HL-60 (cell line): ENCODE measurements around the gene STATH.
"Not testable (repeated sequence)": the region's sequence is repeated elsewhere in the genome, so short reads cannot be mapped to it uniquely, and the experiment has no call there.

ENCODE experiments used
- DNase-seq, 2 experiments: peaks; one replicate each; pipeline ENCODE4 v3.0.0-alpha.2; 2010 to 2020; ENCODE audit warnings: low read depth in 1 of 2, low spot score in 1 of 2
- H3K27ac ChIP-seq: fragments of 250-450 bp; sonication (Bioruptor Pico); replicated peaks from 2 replicates; pipeline ENCODE4 v1.5.1; 2020; ENCODE audit warnings: mild to moderate bottlenecking, moderate library complexity
- H3K27me3 ChIP-seq: fragments of 250-450 bp; sonication (Bioruptor Pico); 2 replicates; pipeline ENCODE4 v1.5.1; 2021; ENCODE audit warnings: mild to moderate bottlenecking, moderate library complexity; ENCODE audit not compliant: insufficient read depth, poor library complexity, severe bottlenecking
- H3K4me3 ChIP-seq: replicated peaks from 2 replicates; pipeline ENCODE4 v1.5.1; 2011; ENCODE audit warnings: mild to moderate bottlenecking, control low read depth, low read length; ENCODE audit not compliant: insufficient read depth
- CTCF ChIP-seq: IDR thresholded peaks from one replicate; pipeline ENCODE4 v1.5.1; 2011; ENCODE audit warnings: low read length, control low read depth, inconsistent platforms; ENCODE audit not compliant: insufficient read depth
- GABPA ChIP-seq: IDR thresholded peaks from 2 replicates; pipeline ENCODE4 v1.6.1; 2012; ENCODE audit warnings: low read depth
- POLR2AphosphoS5 ChIP-seq: IDR thresholded peaks from 2 replicates; pipeline ENCODE4 v1.6.1; 2012; ENCODE audit warnings: low read depth
- SPI1 ChIP-seq: IDR thresholded peaks from 2 replicates; pipeline ENCODE4 v1.6.1; 2012; ENCODE audit warnings: low read depth, mild to moderate bottlenecking, borderline replicate concordance
- TF ChIP-seq, protein P1 (sequence below): IDR thresholded peaks from 2 replicates; pipeline ENCODE4 v1.6.1; 2012; ENCODE audit warnings: low read depth; ENCODE audit not compliant: insufficient replicate concordance

The STATH gene

GRCh38 chr4:70008771-70009170 lies 13.0 kb downstream of the STATH start:
- Histone ChIP-seq H3K27ac (no peak overlapping the region), H3K27me3 (no peaks in the 10 kb centered on the region), H3K4me3 (no peak overlapping the region)
- TF ChIP-seq, protein P1, sequence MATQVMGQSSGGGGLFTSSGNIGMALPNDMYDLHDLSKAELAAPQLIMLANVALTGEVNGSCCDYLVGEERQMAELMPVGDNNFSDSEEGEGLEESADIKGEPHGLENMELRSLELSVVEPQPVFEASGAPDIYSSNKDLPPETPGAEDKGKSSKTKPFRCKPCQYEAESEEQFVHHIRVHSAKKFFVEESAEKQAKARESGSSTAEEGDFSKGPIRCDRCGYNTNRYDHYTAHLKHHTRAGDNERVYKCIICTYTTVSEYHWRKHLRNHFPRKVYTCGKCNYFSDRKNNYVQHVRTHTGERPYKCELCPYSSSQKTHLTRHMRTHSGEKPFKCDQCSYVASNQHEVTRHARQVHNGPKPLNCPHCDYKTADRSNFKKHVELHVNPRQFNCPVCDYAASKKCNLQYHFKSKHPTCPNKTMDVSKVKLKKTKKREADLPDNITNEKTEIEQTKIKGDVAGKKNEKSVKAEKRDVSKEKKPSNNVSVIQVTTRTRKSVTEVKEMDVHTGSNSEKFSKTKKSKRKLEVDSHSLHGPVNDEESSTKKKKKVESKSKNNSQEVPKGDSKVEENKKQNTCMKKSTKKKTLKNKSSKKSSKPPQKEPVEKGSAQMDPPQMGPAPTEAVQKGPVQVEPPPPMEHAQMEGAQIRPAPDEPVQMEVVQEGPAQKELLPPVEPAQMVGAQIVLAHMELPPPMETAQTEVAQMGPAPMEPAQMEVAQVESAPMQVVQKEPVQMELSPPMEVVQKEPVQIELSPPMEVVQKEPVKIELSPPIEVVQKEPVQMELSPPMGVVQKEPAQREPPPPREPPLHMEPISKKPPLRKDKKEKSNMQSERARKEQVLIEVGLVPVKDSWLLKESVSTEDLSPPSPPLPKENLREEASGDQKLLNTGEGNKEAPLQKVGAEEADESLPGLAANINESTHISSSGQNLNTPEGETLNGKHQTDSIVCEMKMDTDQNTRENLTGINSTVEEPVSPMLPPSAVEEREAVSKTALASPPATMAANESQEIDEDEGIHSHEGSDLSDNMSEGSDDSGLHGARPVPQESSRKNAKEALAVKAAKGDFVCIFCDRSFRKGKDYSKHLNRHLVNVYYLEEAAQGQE = no peak
- TF ChIP-seq CTCF (no peak), SPI1 (no peak), POLR2AphosphoS5 (no peak), GABPA (no peak)
- DNase-seq = no peak

- H3K27ac ChIP-seq, H3K27me3 ChIP-seq, DNase-seq, H3K4me3 ChIP-seq: not testable (repeated sequence)
Observed at GRCh38 chr4:70019006-70019405, 23.2 kb downstream of the STATH start.

DNA sequence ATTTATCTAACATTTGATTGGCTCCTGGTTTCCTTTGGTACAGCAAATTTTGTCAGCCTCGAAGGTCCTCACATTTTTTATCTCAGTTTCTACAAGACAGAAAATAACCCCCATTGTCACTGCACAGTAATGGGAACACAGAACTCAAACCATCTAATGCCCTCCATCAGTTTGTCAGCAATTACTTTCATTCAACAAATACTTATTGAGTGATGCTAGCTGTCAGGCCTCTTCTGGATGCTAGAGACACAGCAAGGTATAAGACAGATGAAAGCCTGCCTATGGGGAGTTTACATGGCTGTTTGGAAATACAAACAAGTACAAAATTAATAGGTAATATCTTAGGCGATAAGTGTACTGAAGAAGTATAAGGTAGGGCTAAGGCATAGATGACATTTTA lies 27.5 kb downstream of the STATH start:
- DNase-seq = no peak
- Histone ChIP-seq H3K27me3 (no peaks in the 10 kb centered on the region), H3K27ac (no peak overlapping the region), H3K4me3 (no peak overlapping the region)
- no peak for TF ChIP-seq CTCF
- TF ChIP-seq, protein P1 = no peak
- TF ChIP-seq SPI1 = no peak
- TF ChIP-seq POLR2AphosphoS5 = no peak
- no peak for TF ChIP-seq GABPA

DNA sequence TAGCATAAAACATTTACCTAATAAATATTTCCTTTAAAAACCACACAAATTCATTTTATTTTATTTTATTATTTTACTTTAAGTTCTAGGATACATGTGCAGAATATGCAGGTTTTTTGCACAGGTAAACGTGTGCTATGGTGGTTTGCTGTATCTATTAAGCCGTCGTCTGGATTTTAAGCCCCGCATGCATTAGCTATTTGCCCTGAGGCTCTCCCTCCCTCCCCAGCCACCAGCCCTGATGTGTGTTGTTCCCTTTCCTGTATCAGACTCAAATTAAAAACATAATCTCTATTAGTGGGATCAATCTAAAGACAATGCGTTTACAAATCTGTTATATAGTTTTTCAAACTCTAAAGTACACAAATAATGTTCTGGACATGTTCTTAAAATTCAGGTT lies 31.2 kb downstream of the STATH start:
- Histone ChIP-seq H3K27ac (no peak overlapping the region), H3K27me3 (no peaks in the 10 kb centered on the region), H3K4me3 (no peak overlapping the region)
- TF ChIP-seq, protein P1 = no peak
- TF ChIP-seq POLR2AphosphoS5 = no peak
- TF ChIP-seq GABPA = no peak
- DNase-seq = no peak

- not testable (repeated sequence) for DNase-seq, H3K27ac ChIP-seq, H3K4me3 ChIP-seq, H3K27me3 ChIP-seq
Observed at GRCh38 chr4:70028159-70028558, 32.4 kb downstream of the STATH start, which contains the start of gene HTN3. TSS of gene HTN3 (plus strand) at chr4:70028459. CDS start at chr4:70030741, 2,282 bp downstream.

DNA sequence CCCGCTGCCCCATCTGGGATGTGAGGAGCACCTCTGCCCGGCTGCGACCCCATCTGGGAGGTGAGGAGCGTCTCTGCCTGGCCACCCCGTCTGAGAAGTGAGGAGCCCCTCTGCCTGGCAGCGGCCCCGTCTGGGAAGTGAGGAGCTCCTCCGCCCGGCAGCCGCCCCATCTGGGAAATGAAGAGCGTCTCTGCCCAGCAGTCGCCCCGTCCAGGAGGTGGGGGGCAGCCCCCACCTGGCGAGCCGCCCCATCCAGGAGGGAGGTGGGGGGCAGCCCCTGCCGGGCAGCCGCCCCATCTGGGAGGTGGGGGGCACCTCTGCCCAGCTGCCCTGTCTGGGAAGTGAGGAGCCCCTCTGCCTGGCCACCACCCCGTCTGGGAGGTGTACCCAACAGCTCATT lies 41.8 kb downstream of the STATH start:
- not testable (repeated sequence) for H3K27me3 ChIP-seq, H3K4me3 ChIP-seq, H3K27ac ChIP-seq, DNase-seq

- DNase-seq, H3K27ac ChIP-seq, H3K27me3 ChIP-seq, H3K4me3 ChIP-seq: not testable (repeated sequence)
Observed at GRCh38 chr4:70039928-70040327, 44.2 kb downstream of the STATH start.
